Astrocyte (in vitro differentiated cells and primary cell): ENCODE data around the gene SLC23A3. TPM values are rescaled to one million over a fixed set of nuclear protein-coding genes. Genes with fewer than 3 reads are reported as not detected.
A peak's percentile ranks its signal among the peaks of the same experiment; 100 is the strongest.

Experiments used
- DNase-seq: peaks from one replicate; pipeline ENCODE4 v3.0.0-alpha.2; 2010; ENCODE audit warnings: low read depth
- FAIRE-seq: peaks from 2 replicates; lab custom pipeline; 2011; peaks lifted over from hg19 to GRCh38; lab: Jason Lieb, UNC
- H2AFZ ChIP-seq: 2 replicates; pipeline ENCODE4 v1.6.0; 2012; ENCODE audit warnings: low read depth, low read length, inconsistent platforms
- H3K27ac ChIP-seq: 2 replicates; pipeline ENCODE4 v1.5.1; 2011; ENCODE audit warnings: low read depth, low read length, inconsistent platforms
- H3K27me3 ChIP-seq: 2 replicates; pipeline ENCODE4 v1.6.0; 2011; ENCODE audit warnings: low read length, inconsistent platforms; ENCODE audit not compliant: insufficient read depth
- H3K36me3 ChIP-seq: 2 replicates; pipeline ENCODE4 v1.5.1; 2011; ENCODE audit warnings: low read length, inconsistent platforms; ENCODE audit not compliant: insufficient read depth
- H3K4me1 ChIP-seq: 2 replicates; pipeline ENCODE4 v1.5.1; 2011; ENCODE audit warnings: low read length, inconsistent platforms; ENCODE audit not compliant: insufficient read depth
- H3K4me2 ChIP-seq: 2 replicates; pipeline ENCODE4 v1.6.0; 2012; ENCODE audit warnings: low read length, inconsistent platforms
- H3K4me3 ChIP-seq: 2 replicates; pipeline ENCODE4 v1.5.1; 2011; ENCODE audit warnings: low read depth, mild to moderate bottlenecking, low read length, inconsistent platforms; ENCODE audit not compliant: insufficient read depth
- H3K79me2 ChIP-seq: 2 replicates; pipeline ENCODE4 v1.6.0; 2012; ENCODE audit warnings: mild to moderate bottlenecking, low read length, inconsistent platforms; ENCODE audit not compliant: insufficient read depth
- H3K9ac ChIP-seq: 2 replicates; pipeline ENCODE4 v1.6.0; 2012; ENCODE audit warnings: mild to moderate bottlenecking, low read length, inconsistent platforms
- H3K9me3 ChIP-seq: 2 replicates; pipeline ENCODE4 v1.5.1; 2012; ENCODE audit warnings: low read depth, mild to moderate bottlenecking, low read length, inconsistent platforms; ENCODE audit not compliant: insufficient read depth
- H4K20me1 ChIP-seq: 2 replicates; pipeline ENCODE4 v1.6.0; 2012; ENCODE audit warnings: low read length, inconsistent platforms; ENCODE audit not compliant: insufficient read depth
- H3K27ac Mint-ChIP-seq: one replicate; pipeline ENCODE4 v1.8.0; 2021; ENCODE audit warnings: mild to moderate bottlenecking, mixed read lengths; ENCODE audit not compliant: unreplicated experiment
- H3K27me3 Mint-ChIP-seq: one replicate; pipeline ENCODE4 v1.8.0; 2021; ENCODE audit warnings: low read depth, mixed read lengths; ENCODE audit not compliant: unreplicated experiment
- H3K36me3 Mint-ChIP-seq: one replicate; pipeline ENCODE4 v1.8.0; 2021; ENCODE audit warnings: low read depth, mixed read lengths; ENCODE audit not compliant: unreplicated experiment
- H3K4me1 Mint-ChIP-seq: one replicate; pipeline ENCODE4 v1.8.0; 2021; ENCODE audit warnings: low read depth, mixed read lengths; ENCODE audit not compliant: unreplicated experiment
- H3K4me3 Mint-ChIP-seq: one replicate; pipeline ENCODE4 v1.8.0; 2021; ENCODE audit warnings: mild to moderate bottlenecking, moderate library complexity, mixed read lengths; ENCODE audit not compliant: unreplicated experiment
- H3K9me3 Mint-ChIP-seq: one replicate; pipeline ENCODE4 v1.8.0; 2021; ENCODE audit warnings: mild to moderate bottlenecking, mixed read lengths; ENCODE audit not compliant: unreplicated experiment
- EZH2 ChIP-seq: IDR thresholded peaks from 2 replicates; pipeline ENCODE4 v1.6.1; 2012; ENCODE audit warnings: mild to moderate bottlenecking, low read length, inconsistent platforms; ENCODE audit not compliant: insufficient read depth
- total RNA-seq: library from RNA; stranded (reverse); gene quantifications from 2 replicates; pipeline ENCODE4 v1.2.1, GENCODE V29; 2021
- TF ChIP-seq, protein P1 (sequence below): IDR thresholded peaks from 2 replicates; pipeline ENCODE4 v1.5.1; 2011; ENCODE audit warnings: low read depth, mild to moderate bottlenecking, inconsistent platforms, low read length, moderate library complexity; ENCODE audit not compliant: insufficient read depth

The SLC23A3 gene
- total RNA-seq, 1 donor from 2014 or later, result 1.2 TPM

- Histone ChIP-seq H3K4me1 (peaks cover 23% of the 10 kb centered on the region), H3K4me2 (peak overlapping the region; percentile 87), H3K27ac (peak overlapping the region; percentile 79), H3K4me3 (peak overlapping the region; percentile 60), H3K9me3 (no peaks in the 10 kb centered on the region), H3K79me2 (peaks cover 8% of the 10 kb centered on the region), H3K9ac (peak overlapping the region; percentile 73), H3K36me3 (peaks cover 11% of the 10 kb centered on the region), H4K20me1 (peaks cover 14% of the 10 kb centered on the region), H3K27me3 (no peaks in the 10 kb centered on the region), H2AFZ (peak overlapping the region; percentile 71)
- DNase-seq (peak; percentile 66), FAIRE-seq (no peak)
- H3K4me1 Mint-ChIP-seq, result peaks cover 6% of the 10 kb centered on the region
- H3K4me3 Mint-ChIP-seq, result peak overlapping the region; percentile 86
- no peaks in the 10 kb centered on the region for H3K9me3 Mint-ChIP-seq
- H3K27me3 Mint-ChIP-seq, result no peaks in the 10 kb centered on the region
- TF ChIP-seq EZH2, result no peak
- TF ChIP-seq, protein P1, sequence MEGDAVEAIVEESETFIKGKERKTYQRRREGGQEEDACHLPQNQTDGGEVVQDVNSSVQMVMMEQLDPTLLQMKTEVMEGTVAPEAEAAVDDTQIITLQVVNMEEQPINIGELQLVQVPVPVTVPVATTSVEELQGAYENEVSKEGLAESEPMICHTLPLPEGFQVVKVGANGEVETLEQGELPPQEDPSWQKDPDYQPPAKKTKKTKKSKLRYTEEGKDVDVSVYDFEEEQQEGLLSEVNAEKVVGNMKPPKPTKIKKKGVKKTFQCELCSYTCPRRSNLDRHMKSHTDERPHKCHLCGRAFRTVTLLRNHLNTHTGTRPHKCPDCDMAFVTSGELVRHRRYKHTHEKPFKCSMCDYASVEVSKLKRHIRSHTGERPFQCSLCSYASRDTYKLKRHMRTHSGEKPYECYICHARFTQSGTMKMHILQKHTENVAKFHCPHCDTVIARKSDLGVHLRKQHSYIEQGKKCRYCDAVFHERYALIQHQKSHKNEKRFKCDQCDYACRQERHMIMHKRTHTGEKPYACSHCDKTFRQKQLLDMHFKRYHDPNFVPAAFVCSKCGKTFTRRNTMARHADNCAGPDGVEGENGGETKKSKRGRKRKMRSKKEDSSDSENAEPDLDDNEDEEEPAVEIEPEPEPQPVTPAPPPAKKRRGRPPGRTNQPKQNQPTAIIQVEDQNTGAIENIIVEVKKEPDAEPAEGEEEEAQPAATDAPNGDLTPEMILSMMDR, result no peak
- H3K36me3 Mint-ChIP-seq, result peaks cover 26% of the 10 kb centered on the region
- peak overlapping the region; percentile 87 for H3K27ac Mint-ChIP-seq
These were observed 48.4 kb upstream of the SLC23A3 start for GRCh38 chr2:219218217-219218731.

GRCh38 chr2:219216535-219216915 is 46.7 kb upstream of the SLC23A3 start:
- no peak overlapping the region for H3K9ac ChIP-seq
- TF ChIP-seq, protein P1, result no peak
- no peak for TF ChIP-seq EZH2
- no peaks in the 10 kb centered on the region for H3K27me3 ChIP-seq
- H3K9me3 ChIP-seq, result no peaks in the 10 kb centered on the region
- H3K79me2 ChIP-seq, result peaks cover 8% of the 10 kb centered on the region
- H3K4me1 ChIP-seq, result peaks cover 23% of the 10 kb centered on the region
- Mint-ChIP-seq H3K4me1 (peaks cover 6% of the 10 kb centered on the region), H3K4me3 (peak overlapping the region; percentile 54), H3K36me3 (peaks cover 30% of the 10 kb centered on the region), H3K27me3 (no peaks in the 10 kb centered on the region), H3K9me3 (no peaks in the 10 kb centered on the region), H3K27ac (peak overlapping the region; percentile 62)
- H3K4me2 ChIP-seq, result no peak overlapping the region
- H4K20me1 ChIP-seq, result peaks cover 10% of the 10 kb centered on the region
- no peak overlapping the region for H2AFZ ChIP-seq
- DNase-seq, result no peak
- H3K27ac ChIP-seq, result no peak overlapping the region
- H3K36me3 ChIP-seq, result peaks cover 9% of the 10 kb centered on the region
- H3K4me3 ChIP-seq, result no peak overlapping the region
- FAIRE-seq, result no peak

GRCh38 chr2:219215871-219216534 is 46.2 kb upstream of the SLC23A3 start:
- peaks cover 25% of the 10 kb centered on the region for H3K36me3 Mint-ChIP-seq
- H4K20me1 ChIP-seq, result peaks cover 10% of the 10 kb centered on the region
- peaks cover 23% of the 10 kb centered on the region for H3K4me1 ChIP-seq
- H3K4me3 ChIP-seq, result no peak overlapping the region
- H3K27ac Mint-ChIP-seq, result no peak overlapping the region
- H3K4me1 Mint-ChIP-seq, result peaks cover 6% of the 10 kb centered on the region
- peaks cover 7% of the 10 kb centered on the region for H3K36me3 ChIP-seq
- DNase-seq (no peak), FAIRE-seq (no peak)
- TF ChIP-seq, protein P1, result no peak
- TF ChIP-seq EZH2, result no peak
- H3K9ac ChIP-seq, result no peak overlapping the region
- no peak overlapping the region for H3K27ac ChIP-seq
- peaks cover 8% of the 10 kb centered on the region for H3K79me2 ChIP-seq
- no peak overlapping the region for H3K4me3 Mint-ChIP-seq
- H3K9me3 ChIP-seq, result no peaks in the 10 kb centered on the region
- H3K9me3 Mint-ChIP-seq, result no peaks in the 10 kb centered on the region
- H2AFZ ChIP-seq, result no peak overlapping the region
- no peaks in the 10 kb centered on the region for H3K27me3 Mint-ChIP-seq
- H3K27me3 ChIP-seq, result no peaks in the 10 kb centered on the region
- H3K4me2 ChIP-seq, result no peak overlapping the region
